Stimulated activated CD4-positive, alpha-beta T cell treated with anti-CD3 and anti-CD28 coated beads, TNF-alpha, amount 100 ng/mL, for 1 hour (primary cell): ENCODE measurements around the gene LAMB4.

Experiments used
- DNase-seq, 3 donors: peaks; one replicate each; pipeline ENCODE4 v3.0.0-alpha.2; 2020; ENCODE audit warnings: low read depth in 3 of 3, low spot score in 1 of 3

LAMB4 gene

GRCh38 chr7:108016841-108017775 lies 113.1 kb downstream of the LAMB4 start:
- no peak for DNase-seq

DNA sequence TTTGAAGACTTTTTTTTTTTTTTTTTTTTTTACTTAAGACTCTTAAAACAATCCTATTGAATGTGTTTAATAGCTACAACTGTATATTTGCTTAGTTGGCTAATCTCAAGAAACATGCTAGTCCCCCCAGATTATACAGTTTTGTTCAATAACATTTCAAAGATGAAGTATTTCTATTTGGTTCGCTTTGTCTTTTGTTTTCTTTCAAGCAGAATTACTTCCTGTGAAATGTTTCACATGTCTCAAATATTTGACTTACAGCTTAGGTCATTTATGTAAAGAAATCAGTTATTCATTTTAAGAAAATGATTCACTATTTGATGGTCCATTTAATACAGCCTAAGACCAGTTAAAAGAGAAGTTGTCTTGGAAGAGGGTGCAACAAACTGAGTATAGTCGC lies 114.4 kb downstream of the LAMB4 start:
- DNase-seq: no peak

GRCh38 chr7:108014747-108015682 lies 115.1 kb downstream of the LAMB4 start:
- DNase-seq: no peak

DNA sequence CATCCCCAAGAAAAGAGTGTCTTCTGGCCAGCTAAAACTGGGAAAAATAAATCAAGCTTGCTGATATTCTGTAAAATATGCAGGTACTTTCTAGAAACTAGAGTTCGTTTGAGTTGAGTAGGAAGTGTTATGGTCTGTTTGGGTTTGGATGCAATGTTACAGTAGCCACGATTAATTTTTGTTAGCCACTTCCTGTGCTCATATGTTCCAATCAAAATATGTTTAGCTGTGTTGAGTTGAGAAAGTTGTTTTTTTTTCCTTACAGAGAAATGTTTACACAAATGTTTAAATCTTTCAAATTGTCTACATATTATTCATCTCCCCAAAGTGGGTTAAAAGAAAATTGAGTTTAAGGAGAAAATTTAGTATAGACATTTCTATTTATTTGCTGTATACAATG lies 115.9 kb downstream of the LAMB4 start:
- DNase-seq: no peak

DNA sequence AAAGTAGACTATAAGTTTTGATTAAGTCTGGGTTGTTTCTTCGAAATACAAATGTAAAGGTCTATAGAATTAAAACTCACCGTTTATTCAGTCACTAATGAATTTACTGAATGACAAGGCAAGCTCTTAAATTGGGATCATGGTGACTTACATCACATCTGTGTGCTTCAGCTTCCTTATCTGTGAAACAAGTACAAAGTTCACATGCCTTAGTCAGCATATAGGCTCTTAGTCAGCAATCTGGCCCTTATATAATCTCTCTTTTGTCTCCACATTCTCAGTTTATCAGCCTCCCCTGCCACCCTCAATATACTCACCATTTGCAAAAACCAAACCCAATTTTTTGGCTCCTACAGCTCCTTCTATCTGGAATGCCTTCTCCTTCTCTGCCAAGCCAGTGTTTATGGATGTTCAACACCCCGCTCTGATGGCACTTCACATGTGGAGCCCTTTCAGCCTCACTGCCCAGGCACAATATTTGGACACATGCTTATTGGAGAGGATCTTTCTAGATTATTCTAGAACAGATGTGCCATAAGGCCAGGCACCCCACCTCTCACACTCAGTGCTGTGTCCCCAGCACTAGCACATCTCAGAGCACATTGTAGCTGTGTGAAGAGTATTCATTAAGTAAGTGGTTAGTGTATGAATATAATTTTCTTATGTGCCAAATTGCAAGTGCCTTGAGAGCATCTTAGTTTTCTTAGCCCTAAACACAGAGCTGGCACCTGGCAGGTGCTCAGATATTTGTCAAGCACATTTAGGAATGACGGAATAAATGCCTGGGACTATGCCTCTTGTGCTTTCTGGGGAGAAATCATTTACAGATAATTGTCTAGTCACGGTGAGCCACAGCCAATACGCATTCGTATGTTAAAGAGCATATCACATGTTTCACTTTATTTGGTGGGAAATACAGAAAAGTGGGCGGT lies 117.4 kb downstream of the LAMB4 start:
- no peak for DNase-seq

DNA sequence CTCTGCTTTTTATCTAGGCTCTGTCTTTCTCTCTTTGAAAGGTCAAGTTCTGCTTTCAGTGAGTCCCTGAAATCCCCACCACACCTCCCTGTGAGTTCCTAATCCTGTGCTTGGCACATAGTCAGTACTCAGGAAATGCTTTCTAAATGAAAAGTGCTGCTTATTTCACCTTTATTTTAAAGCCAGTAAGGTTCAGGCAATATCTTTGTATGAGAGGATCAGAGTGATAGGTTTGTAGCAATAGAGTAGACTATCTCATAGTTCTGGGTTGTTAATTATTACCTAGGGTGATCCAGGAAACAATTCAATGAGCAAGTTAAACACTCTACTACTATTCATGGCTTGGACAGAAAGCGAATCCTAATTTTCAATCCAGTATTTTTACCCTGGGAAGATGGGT lies 119.8 kb downstream of the LAMB4 start:
- no peak for DNase-seq

DNA sequence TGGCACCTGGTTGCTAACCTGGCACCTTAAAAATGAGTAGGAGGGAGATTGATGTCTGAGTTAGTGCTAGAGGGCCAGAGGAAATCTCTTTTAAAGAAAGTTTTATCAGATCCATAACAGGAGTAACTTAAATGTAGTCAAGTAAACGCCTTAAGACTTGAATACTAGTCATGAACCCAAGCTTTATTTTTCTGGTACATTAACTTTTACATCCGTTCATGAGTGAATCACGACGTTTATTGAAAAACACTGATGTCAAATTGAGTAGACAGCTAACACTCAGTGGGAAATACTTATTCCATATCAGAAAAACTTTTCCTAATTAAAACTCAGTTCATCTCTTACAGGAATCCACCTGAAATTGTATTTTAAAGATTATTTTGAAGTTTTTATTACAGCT lies 120.3 kb downstream of the LAMB4 start:
- no peak for DNase-seq

DNA sequence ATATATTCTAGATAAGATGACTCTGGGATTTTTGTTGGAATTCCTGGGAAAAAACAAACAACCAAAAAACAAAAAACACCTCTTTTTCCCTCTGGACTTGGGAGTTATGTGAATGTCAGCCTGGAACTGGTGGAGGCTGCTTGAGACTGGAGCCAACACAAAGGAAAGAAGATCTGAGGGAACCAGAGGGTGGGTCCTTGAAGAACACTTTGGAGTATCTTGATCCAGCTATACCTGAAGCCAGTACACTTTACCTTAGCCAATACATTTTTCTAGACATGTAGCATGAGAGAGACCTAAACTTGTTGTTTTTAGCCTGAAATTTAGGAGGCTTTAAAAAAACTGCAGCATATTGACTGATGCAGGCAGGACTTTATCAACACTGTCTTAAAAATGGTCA lies 121.3 kb downstream of the LAMB4 start:
- DNase-seq: no peak

- DNase-seq: no peak
Observed at GRCh38 chr7:108008240-108008639, 121.9 kb downstream of the LAMB4 start.

- no peak for DNase-seq
Observed at GRCh38 chr7:108007762-108008161, 122.4 kb downstream of the LAMB4 start.

DNA sequence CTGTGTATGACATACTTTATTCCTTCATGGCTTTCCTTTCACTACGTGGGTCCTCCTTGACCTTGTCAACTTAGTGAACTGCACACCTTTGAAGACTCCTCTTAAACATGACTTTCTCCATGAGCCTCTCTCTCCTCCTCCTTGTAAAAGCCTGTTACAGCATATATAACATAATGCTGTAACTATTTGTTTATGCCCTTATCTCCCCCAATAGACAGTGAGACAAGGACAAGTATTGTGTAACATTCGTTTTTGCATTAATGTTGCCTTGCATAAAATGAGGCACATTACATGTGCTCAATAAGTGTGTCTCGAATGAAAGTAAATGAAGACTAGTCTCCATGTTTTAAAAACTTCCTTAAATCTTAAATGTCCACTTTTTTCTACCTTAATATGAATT lies 122.9 kb downstream of the LAMB4 start:
- no peak for DNase-seq

DNA sequence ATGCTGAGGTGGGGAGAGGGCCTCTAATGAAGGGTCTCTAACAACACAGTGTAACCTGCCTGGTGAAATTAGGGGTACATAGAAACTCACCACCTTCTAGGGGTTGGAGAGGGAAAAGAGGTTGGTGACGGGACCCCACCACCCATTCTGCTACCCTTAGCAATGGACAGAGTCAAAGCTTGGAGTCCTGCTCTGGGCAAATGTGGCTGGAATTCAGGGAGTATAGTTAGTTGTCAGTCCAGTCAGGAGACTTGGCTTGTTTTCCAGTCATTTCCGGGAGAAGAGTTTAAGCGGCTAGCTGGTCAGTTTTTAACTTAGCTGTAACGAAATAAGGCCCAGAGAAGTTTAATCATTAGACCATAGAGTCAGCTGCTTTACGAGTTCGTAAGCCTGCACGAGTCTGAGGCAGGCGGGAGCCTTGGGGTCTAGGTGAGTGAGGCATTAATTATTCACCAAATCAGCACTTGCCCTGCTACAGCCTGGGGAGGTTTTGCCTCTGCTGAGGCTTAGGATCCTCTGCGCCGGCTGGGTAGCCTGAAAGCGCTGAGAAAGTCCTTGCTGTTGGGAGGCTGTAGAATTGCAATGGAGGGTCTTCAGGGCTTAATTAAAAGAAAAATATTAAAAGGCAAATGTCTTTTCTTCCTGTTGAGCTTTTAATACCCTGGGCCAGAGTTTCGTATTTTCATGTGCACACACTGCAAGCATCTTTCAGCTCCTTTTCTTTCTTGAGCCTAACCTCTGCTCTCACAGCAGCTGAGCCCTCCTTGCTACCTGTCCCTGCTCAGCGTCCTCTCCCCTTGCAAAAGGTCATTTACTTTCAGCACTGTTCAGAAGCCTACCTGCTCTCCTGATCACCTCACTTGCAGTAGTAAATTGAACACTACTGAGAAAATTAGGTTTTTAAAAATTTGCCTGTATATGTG lies 125.7 kb downstream of the LAMB4 start:
- DNase-seq: no peak

DNA sequence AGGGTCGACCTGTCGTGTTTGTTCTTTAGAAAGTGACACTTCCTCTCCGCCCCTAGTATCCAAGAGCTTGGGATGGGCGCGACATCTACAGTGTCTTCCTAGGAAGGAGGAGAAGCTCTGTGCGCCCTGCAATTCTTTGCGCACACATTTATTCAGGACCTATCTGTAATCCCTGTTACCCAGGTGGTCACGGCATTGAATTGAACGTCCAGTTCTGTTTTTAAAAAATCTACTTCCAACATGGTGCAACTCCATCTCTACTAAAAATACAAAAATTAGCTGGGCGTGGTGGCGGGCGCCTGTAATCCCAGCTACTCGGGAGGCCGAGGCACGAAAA lies 126.6 kb downstream of the LAMB4 start:
- no peak for DNase-seq

- DNase-seq: no peak
Observed at GRCh38 chr7:108002726-108003598, 127.2 kb downstream of the LAMB4 start, which contains the start of gene LAMB1. Gene LAMB1, minus strand, starts transcription at chr7:108003161. Its CDS starts 276 bp downstream, at chr7:108002885.

- DNase-seq: no peak
Observed at GRCh38 chr7:108001764-108002725, 128.1 kb downstream of the LAMB4 start.

GRCh38 chr7:108000875-108001763 lies 129.0 kb downstream of the LAMB4 start:
- no peak for DNase-seq
